ENCODE data around the gene C4orf33.

Gene C4orf33

GRCh38 chr4:129131343-129131742, 35.4 kb downstream of the C4orf33 start:
- no peak overlapping the region for H4K8ac ChIP-seq (ENCODE audit: low read depth, low read length)
- no peak overlapping the region for H3K4me2 ChIP-seq (ENCODE audit: low read length)
- H3K9ac ChIP-seq (ENCODE audit: low read length): no peak overlapping the region
- H2AK5ac ChIP-seq (ENCODE audit: low read length): no peak overlapping the region
- no peaks in the 10 kb centered on the region for H3K36me3 ChIP-seq (ENCODE audit: control insufficient read depth, insufficient read depth, low read length)
- H3K27ac ChIP-seq (ENCODE audit: low read depth, low read length): no peak overlapping the region
- H3K56ac ChIP-seq (ENCODE audit: low read length): no peak overlapping the region
- H3K79me1 ChIP-seq (ENCODE audit: low read length): no peaks in the 10 kb centered on the region
- H3K4me3 ChIP-seq (ENCODE audit: low read length): no peak overlapping the region
- H2BK5ac ChIP-seq (ENCODE audit: low read length): no peak overlapping the region
- H3K27me3 ChIP-seq (ENCODE audit: insufficient read depth, low read length, poor library complexity): no peaks in the 10 kb centered on the region
- no peak for DNase-seq
- no peaks in the 10 kb centered on the region for H3K79me2 ChIP-seq (ENCODE audit: control insufficient read depth, insufficient read depth, low read length)
- H3K4me1 ChIP-seq (ENCODE audit: control insufficient read depth, low read depth, low read length): no peaks in the 10 kb centered on the region
- no peak overlapping the region for H2BK120ac ChIP-seq (ENCODE audit: low read depth, low read length)
- H3K23ac ChIP-seq (ENCODE audit: low read length): no peak overlapping the region
- no CpG with 5 or more reads among the region's 2 CpGs for WGBS (ENCODE audit: extremely low coverage, insufficient coverage, low lambda C conversion rate)
- no peak overlapping the region for H3K18ac ChIP-seq (ENCODE audit: low read length)
- H2BK15ac ChIP-seq (replicated peaks; ENCODE audit: low read depth): no peak overlapping the region
- H4K5ac ChIP-seq (ENCODE audit: low read length): no peak overlapping the region
- no peak overlapping the region for H3K4ac ChIP-seq (ENCODE audit: low read depth, low read length)

GRCh38 chr4:129136433-129136832, 40.5 kb downstream of the C4orf33 start:
- Histone ChIP-seq H3K4me3 (ENCODE audit: low read length) (no peak overlapping the region), H2BK5ac (ENCODE audit: low read length) (no peak overlapping the region), H3K23ac (ENCODE audit: low read length) (no peak overlapping the region), H3K27ac (ENCODE audit: low read depth, low read length) (no peak overlapping the region), H3K27me3 (ENCODE audit: insufficient read depth, low read length, poor library complexity) (no peaks in the 10 kb centered on the region), H4K8ac (ENCODE audit: low read depth, low read length) (no peak overlapping the region), H2BK15ac (replicated peaks; ENCODE audit: low read depth) (no peak overlapping the region), H2BK120ac (ENCODE audit: low read depth, low read length) (no peak overlapping the region), H3K4ac (ENCODE audit: low read depth, low read length) (no peak overlapping the region), H3K4me2 (ENCODE audit: low read length) (no peak overlapping the region), H3K56ac (ENCODE audit: low read length) (no peak overlapping the region), H3K9ac (ENCODE audit: low read length) (no peak overlapping the region), H2AK5ac (ENCODE audit: low read length) (no peak overlapping the region), H3K79me1 (ENCODE audit: low read length) (no peaks in the 10 kb centered on the region), H3K36me3 (ENCODE audit: control insufficient read depth, insufficient read depth, low read length) (no peaks in the 10 kb centered on the region), H4K5ac (ENCODE audit: low read length) (no peak overlapping the region), H3K18ac (ENCODE audit: low read length) (no peak overlapping the region), H3K4me1 (ENCODE audit: control insufficient read depth, low read depth, low read length) (no peaks in the 10 kb centered on the region), H3K79me2 (ENCODE audit: control insufficient read depth, insufficient read depth, low read length) (no peaks in the 10 kb centered on the region)
- no peak for DNase-seq
- no CpG with 5 or more reads among the region's 8 CpGs for WGBS (ENCODE audit: extremely low coverage, insufficient coverage, low lambda C conversion rate)

- Histone ChIP-seq H4K8ac (ENCODE audit: low read depth, low read length) (no peak overlapping the region), H4K5ac (ENCODE audit: low read length) (no peak overlapping the region), H3K4me1 (ENCODE audit: control insufficient read depth, low read depth, low read length) (no peaks in the 10 kb centered on the region), H3K56ac (ENCODE audit: low read length) (no peak overlapping the region), H3K79me1 (ENCODE audit: low read length) (no peaks in the 10 kb centered on the region), H3K4ac (ENCODE audit: low read depth, low read length) (no peak overlapping the region), H3K36me3 (ENCODE audit: control insufficient read depth, insufficient read depth, low read length) (no peaks in the 10 kb centered on the region), H2BK120ac (ENCODE audit: low read depth, low read length) (no peak overlapping the region), H3K4me3 (ENCODE audit: low read length) (no peak overlapping the region), H3K9ac (ENCODE audit: low read length) (no peak overlapping the region), H3K27me3 (ENCODE audit: insufficient read depth, low read length, poor library complexity) (no peaks in the 10 kb centered on the region), H2BK15ac (replicated peaks; ENCODE audit: low read depth) (no peak overlapping the region), H3K23ac (ENCODE audit: low read length) (no peak overlapping the region), H3K4me2 (ENCODE audit: low read length) (no peak overlapping the region), H2BK5ac (ENCODE audit: low read length) (no peak overlapping the region), H2AK5ac (ENCODE audit: low read length) (no peak overlapping the region), H3K18ac (ENCODE audit: low read length) (no peak overlapping the region), H3K79me2 (ENCODE audit: control insufficient read depth, insufficient read depth, low read length) (no peaks in the 10 kb centered on the region), H3K27ac (ENCODE audit: low read depth, low read length) (no peak overlapping the region)
- peak; percentile 1 for DNase-seq
- WGBS (ENCODE audit: extremely low coverage, insufficient coverage, low lambda C conversion rate): no CpG with 5 or more reads among the region's 6 CpGs
These were observed 43.0 kb downstream of the C4orf33 start for GRCh38 chr4:129138810-129139496.

- H3K4me3 ChIP-seq (ENCODE audit: low read length): no peak overlapping the region
- H3K79me2 ChIP-seq (ENCODE audit: control insufficient read depth, insufficient read depth, low read length): no peaks in the 10 kb centered on the region
- DNase-seq: no peak
- no peak overlapping the region for H3K56ac ChIP-seq (ENCODE audit: low read length)
- H2BK120ac ChIP-seq (ENCODE audit: low read depth, low read length): no peak overlapping the region
- no peak overlapping the region for H3K4me2 ChIP-seq (ENCODE audit: low read length)
- no peak overlapping the region for H2AK5ac ChIP-seq (ENCODE audit: low read length)
- no peak overlapping the region for H3K27ac ChIP-seq (ENCODE audit: low read depth, low read length)
- no peak overlapping the region for H2BK15ac ChIP-seq (replicated peaks; ENCODE audit: low read depth)
- no CpG with 5 or more reads among the region's 2 CpGs for WGBS (ENCODE audit: extremely low coverage, insufficient coverage, low lambda C conversion rate)
- H4K5ac ChIP-seq (ENCODE audit: low read length): no peak overlapping the region
- H3K23ac ChIP-seq (ENCODE audit: low read length): no peak overlapping the region
- no peaks in the 10 kb centered on the region for H3K27me3 ChIP-seq (ENCODE audit: insufficient read depth, low read length, poor library complexity)
- H3K4me1 ChIP-seq (ENCODE audit: control insufficient read depth, low read depth, low read length): no peaks in the 10 kb centered on the region
- H3K9ac ChIP-seq (ENCODE audit: low read length): no peak overlapping the region
- H4K8ac ChIP-seq (ENCODE audit: low read depth, low read length): no peak overlapping the region
- no peaks in the 10 kb centered on the region for H3K36me3 ChIP-seq (ENCODE audit: control insufficient read depth, insufficient read depth, low read length)
- no peak overlapping the region for H2BK5ac ChIP-seq (ENCODE audit: low read length)
- no peak overlapping the region for H3K4ac ChIP-seq (ENCODE audit: low read depth, low read length)
- H3K18ac ChIP-seq (ENCODE audit: low read length): no peak overlapping the region
- H3K79me1 ChIP-seq (ENCODE audit: low read length): no peaks in the 10 kb centered on the region
These were observed 44.6 kb downstream of the C4orf33 start for GRCh38 chr4:129140521-129140920.

GRCh38 chr4:129143359-129143758, 47.4 kb downstream of the C4orf33 start:
- WGBS (ENCODE audit: extremely low coverage, insufficient coverage, low lambda C conversion rate): no CpG with 5 or more reads among the region's 2 CpGs
- no peaks in the 10 kb centered on the region for H3K79me1 ChIP-seq (ENCODE audit: low read length)
- no peak overlapping the region for H3K23ac ChIP-seq (ENCODE audit: low read length)
- no peak overlapping the region for H2AK5ac ChIP-seq (ENCODE audit: low read length)
- no peak overlapping the region for H2BK120ac ChIP-seq (ENCODE audit: low read depth, low read length)
- H3K27ac ChIP-seq (ENCODE audit: low read depth, low read length): no peak overlapping the region
- H3K9ac ChIP-seq (ENCODE audit: low read length): no peak overlapping the region
- H3K27me3 ChIP-seq (ENCODE audit: insufficient read depth, low read length, poor library complexity): no peaks in the 10 kb centered on the region
- H3K18ac ChIP-seq (ENCODE audit: low read length): no peak overlapping the region
- no peak overlapping the region for H3K56ac ChIP-seq (ENCODE audit: low read length)
- H3K4ac ChIP-seq (ENCODE audit: low read depth, low read length): no peak overlapping the region
- H3K4me3 ChIP-seq (ENCODE audit: low read length): no peak overlapping the region
- no peak overlapping the region for H2BK15ac ChIP-seq (replicated peaks; ENCODE audit: low read depth)
- H4K8ac ChIP-seq (ENCODE audit: low read depth, low read length): no peak overlapping the region
- no peaks in the 10 kb centered on the region for H3K4me1 ChIP-seq (ENCODE audit: control insufficient read depth, low read depth, low read length)
- H3K36me3 ChIP-seq (ENCODE audit: control insufficient read depth, insufficient read depth, low read length): no peaks in the 10 kb centered on the region
- no peak overlapping the region for H2BK5ac ChIP-seq (ENCODE audit: low read length)
- no peaks in the 10 kb centered on the region for H3K79me2 ChIP-seq (ENCODE audit: control insufficient read depth, insufficient read depth, low read length)
- DNase-seq: no peak
- H4K5ac ChIP-seq (ENCODE audit: low read length): no peak overlapping the region
- no peak overlapping the region for H3K4me2 ChIP-seq (ENCODE audit: low read length)

GRCh38 chr4:129144755-129145206, 48.8 kb downstream of the C4orf33 start:
- WGBS (ENCODE audit: extremely low coverage, insufficient coverage, low lambda C conversion rate): no CpG with 5 or more reads among the region's 10 CpGs
- Histone ChIP-seq H3K79me1 (ENCODE audit: low read length) (no peaks in the 10 kb centered on the region), H4K8ac (ENCODE audit: low read depth, low read length) (no peak overlapping the region), H2BK120ac (ENCODE audit: low read depth, low read length) (no peak overlapping the region), H3K36me3 (ENCODE audit: control insufficient read depth, insufficient read depth, low read length) (no peaks in the 10 kb centered on the region), H3K4me1 (ENCODE audit: control insufficient read depth, low read depth, low read length) (no peaks in the 10 kb centered on the region), H4K5ac (ENCODE audit: low read length) (no peak overlapping the region), H3K27ac (ENCODE audit: low read depth, low read length) (no peak overlapping the region), H3K27me3 (ENCODE audit: insufficient read depth, low read length, poor library complexity) (no peaks in the 10 kb centered on the region), H3K79me2 (ENCODE audit: control insufficient read depth, insufficient read depth, low read length) (no peaks in the 10 kb centered on the region), H3K23ac (ENCODE audit: low read length) (no peak overlapping the region), H3K9ac (ENCODE audit: low read length) (no peak overlapping the region), H3K18ac (ENCODE audit: low read length) (no peak overlapping the region), H2BK15ac (replicated peaks; ENCODE audit: low read depth) (no peak overlapping the region), H3K4me2 (ENCODE audit: low read length) (no peak overlapping the region), H3K56ac (ENCODE audit: low read length) (no peak overlapping the region), H2AK5ac (ENCODE audit: low read length) (no peak overlapping the region), H3K4ac (ENCODE audit: low read depth, low read length) (no peak overlapping the region), H2BK5ac (ENCODE audit: low read length) (no peak overlapping the region), H3K4me3 (ENCODE audit: low read length) (no peak overlapping the region)
- no peak for DNase-seq

Measured in mesendoderm (in vitro differentiated cells).